ENCODE results near the gene GRM4.

Gene GRM4

GRCh38 chr6:34032856-34033255 is 113.0 kb downstream of the GRM4 start:
- no peaks in the 10 kb centered on the region for H3K9me3 Mint-ChIP-seq
- no peaks in the 10 kb centered on the region for H3K36me3 Mint-ChIP-seq (ENCODE audit: low read depth)
- H3K27me3 Mint-ChIP-seq: no peaks in the 10 kb centered on the region
- no peak overlapping the region for H3K4me3 Mint-ChIP-seq
- no peak overlapping the region for H3K27ac Mint-ChIP-seq
- no peaks in the 10 kb centered on the region for H3K4me1 Mint-ChIP-seq (ENCODE audit: low read depth)

DNA sequence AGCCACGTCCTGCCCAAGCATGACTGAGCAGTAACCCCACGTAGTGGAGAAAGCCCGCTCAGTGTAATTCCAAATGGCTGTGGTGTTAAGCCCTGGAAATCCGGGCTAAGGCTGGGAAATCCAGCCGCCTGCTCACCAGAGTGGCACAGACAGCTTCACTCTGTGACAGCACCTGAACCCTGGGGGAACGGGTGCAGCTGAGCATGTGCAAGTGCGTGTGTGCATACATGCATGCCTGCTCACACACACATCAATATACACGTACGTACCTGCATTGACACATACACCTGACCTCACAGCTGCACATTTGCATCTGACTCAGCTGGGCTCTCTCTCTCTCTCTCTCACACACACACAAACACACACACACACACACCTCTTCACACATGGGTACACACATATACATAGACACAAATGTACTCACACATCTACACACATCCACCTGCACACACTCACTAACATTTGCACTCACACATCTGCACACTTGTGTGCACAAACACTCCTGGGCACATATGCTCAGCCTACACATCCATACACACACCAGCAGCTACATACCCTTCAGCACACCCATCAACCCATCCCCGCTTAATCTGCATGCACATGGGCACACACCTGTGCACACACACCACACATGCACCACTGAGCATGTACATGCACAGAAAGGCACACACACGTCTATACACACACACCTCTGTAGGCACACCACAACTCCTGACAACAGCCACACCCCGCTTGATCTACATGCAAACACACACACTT is 114.1 kb downstream of the GRM4 start:
- no peaks in the 10 kb centered on the region for H3K4me1 Mint-ChIP-seq (ENCODE audit: low read depth)
- H3K9me3 Mint-ChIP-seq: no peaks in the 10 kb centered on the region
- no peak overlapping the region for H3K4me3 Mint-ChIP-seq
- H3K27me3 Mint-ChIP-seq: no peaks in the 10 kb centered on the region
- H3K36me3 Mint-ChIP-seq (ENCODE audit: low read depth): no peaks in the 10 kb centered on the region
- no peak overlapping the region for H3K27ac Mint-ChIP-seq

- H3K4me1 Mint-ChIP-seq (ENCODE audit: low read depth): no peaks in the 10 kb centered on the region
- no peak overlapping the region for H3K4me3 Mint-ChIP-seq
- no peaks in the 10 kb centered on the region for H3K27me3 Mint-ChIP-seq
- no peak overlapping the region for H3K27ac Mint-ChIP-seq
- no peaks in the 10 kb centered on the region for H3K36me3 Mint-ChIP-seq (ENCODE audit: low read depth)
- H3K9me3 Mint-ChIP-seq: no peaks in the 10 kb centered on the region
Measured at GRCh38 chr6:34030831-34031624, 114.9 kb downstream of the GRM4 start.

DNA sequence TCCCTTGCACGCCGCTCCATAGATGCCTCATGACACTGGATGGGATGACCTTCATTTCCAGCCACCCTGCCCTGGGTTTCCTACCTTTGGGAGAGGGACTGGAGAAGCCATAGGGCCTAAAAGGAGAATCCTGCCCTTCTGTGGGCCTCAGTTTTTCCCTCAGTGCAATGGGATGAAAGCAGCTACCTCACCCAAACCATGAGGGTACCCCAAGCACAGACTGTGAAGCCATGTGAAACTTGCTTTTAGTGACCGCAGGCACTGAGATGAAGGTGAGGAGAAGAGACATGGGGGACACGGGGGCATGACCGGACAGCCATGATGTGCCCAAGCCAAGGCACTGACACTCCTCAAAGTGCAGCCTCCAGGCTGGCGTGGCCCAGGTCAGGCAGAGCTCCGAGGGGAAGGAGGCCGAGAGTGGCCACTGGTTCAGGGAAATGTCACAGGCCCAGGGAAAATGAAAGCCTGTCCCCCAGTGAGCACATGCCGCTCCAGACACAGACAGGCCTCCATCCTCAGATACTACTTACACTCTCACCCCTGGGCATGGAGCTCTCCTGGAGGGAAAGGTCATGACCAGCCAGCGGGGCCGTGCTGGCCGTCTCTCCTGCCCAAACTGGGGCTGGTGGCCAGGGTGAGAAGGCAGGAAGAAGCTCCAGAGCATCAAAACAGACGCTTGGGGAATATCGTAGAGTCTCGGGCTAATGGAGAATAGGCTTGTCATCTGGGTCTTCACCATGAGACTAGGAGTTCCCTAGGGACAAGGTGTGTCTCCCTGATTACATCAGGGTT is 116.2 kb downstream of the GRM4 start:
- H3K27ac Mint-ChIP-seq: no peak overlapping the region
- no peaks in the 10 kb centered on the region for H3K9me3 Mint-ChIP-seq
- H3K4me1 Mint-ChIP-seq (ENCODE audit: low read depth): no peaks in the 10 kb centered on the region
- no peaks in the 10 kb centered on the region for H3K27me3 Mint-ChIP-seq
- no peak overlapping the region for H3K4me3 Mint-ChIP-seq
- H3K36me3 Mint-ChIP-seq (ENCODE audit: low read depth): no peaks in the 10 kb centered on the region

DNA sequence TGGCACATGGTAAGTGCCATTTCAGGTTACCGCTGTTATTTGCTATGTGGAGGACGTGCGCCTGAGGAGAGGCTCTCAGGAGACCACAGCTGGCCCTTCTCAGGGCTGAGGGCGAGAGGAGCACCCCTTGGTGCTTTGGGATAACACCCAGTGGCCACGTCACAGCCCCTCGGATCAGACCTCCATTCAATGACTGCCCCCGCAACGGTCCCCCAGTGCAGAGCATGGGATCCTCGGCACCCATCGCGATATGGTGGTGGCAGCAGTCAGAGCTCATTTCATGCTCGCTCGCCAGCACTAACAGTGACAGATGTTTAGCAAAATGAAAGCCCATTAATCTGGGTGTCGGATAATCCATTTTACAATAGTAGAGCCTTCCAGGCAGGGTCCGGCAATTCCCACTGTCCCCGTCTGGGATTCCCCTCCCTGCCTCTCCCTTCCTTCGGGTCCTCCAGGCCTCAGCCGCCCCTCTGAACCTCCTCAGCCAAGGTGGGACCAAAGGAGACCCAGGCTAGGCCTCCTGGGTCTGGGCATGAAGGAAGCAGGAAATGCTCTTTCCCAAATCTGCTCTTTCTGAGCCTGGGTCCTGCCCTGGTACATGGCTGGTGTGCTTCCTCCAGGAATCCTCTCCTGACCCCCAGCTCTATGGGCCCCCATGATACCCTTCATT is 117.1 kb downstream of the GRM4 start:
- Mint-ChIP-seq H3K4me1 (ENCODE audit: low read depth) (no peaks in the 10 kb centered on the region), H3K27me3 (no peaks in the 10 kb centered on the region), H3K9me3 (no peaks in the 10 kb centered on the region), H3K36me3 (ENCODE audit: low read depth) (no peaks in the 10 kb centered on the region), H3K27ac (no peak overlapping the region), H3K4me3 (no peak overlapping the region)

DNA sequence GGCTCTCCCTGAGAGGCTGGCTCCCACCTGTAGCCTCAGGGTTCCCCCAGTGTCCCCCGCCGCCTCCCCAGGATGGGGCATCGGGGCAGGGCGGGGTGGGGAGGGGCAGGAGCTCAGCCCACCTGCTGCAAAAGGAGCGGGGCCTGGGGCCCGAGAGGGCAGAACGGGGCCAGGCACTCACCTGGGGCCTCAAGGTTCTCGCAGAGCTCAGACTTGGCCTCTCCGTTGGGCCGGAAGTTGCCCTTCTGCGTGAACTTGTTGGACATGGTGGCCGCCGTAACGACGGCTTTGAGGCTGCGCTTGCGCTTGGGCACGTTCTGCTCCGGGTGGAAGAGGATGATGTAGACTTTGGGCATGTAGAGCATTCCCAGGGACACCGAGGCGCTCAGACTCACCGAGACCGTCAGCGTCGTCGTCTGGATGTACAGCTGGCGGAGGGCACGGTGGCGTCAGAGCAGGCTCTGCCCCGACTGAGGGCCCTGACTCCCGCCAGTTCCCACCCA is 117.9 kb downstream of the GRM4 start:
- H3K27ac Mint-ChIP-seq: no peak overlapping the region

DNA sequence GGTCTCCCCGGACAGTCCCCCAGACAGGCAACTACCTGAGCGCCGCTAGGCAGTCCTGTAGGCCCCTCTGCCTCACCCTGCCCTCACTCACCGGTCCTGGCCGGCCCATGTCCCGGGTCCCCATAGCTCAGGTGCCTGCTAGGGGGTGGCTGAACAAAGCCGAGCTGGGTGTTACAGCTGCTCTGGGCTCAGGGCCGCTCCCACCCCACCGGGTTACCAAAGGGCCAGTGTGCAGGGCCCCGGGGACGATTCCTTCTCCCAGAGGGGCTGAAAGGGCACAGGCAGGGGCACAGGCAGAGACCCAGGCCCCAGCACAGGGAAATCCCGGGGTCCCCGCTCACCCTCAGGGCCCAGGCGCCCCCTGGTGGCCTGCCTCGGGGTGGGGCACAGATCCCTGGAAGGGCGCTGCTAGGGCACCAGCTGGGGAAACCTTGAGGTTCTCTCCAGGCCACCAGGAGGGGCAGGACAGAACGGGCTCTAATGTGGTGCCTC is 118.4 kb downstream of the GRM4 start:
- Mint-ChIP-seq H3K36me3 (ENCODE audit: low read depth) (no peaks in the 10 kb centered on the region), H3K4me1 (ENCODE audit: low read depth) (no peaks in the 10 kb centered on the region), H3K4me3 (no peak overlapping the region), H3K27me3 (no peaks in the 10 kb centered on the region), H3K9me3 (no peaks in the 10 kb centered on the region), H3K27ac (no peak overlapping the region)

More for the DNA sequence above, 117.9 kb downstream of the GRM4 start:
- no peaks in the 10 kb centered on the region for H3K36me3 Mint-ChIP-seq (ENCODE audit: low read depth)
- H3K4me1 Mint-ChIP-seq (ENCODE audit: low read depth): no peaks in the 10 kb centered on the region
- H3K4me3 Mint-ChIP-seq: no peak overlapping the region
- H3K9me3 Mint-ChIP-seq: no peaks in the 10 kb centered on the region
- no peaks in the 10 kb centered on the region for H3K27me3 Mint-ChIP-seq

GRCh38 chr6:34025861-34026260 is 120.0 kb downstream of the GRM4 start:
- H3K9me3 Mint-ChIP-seq: no peaks in the 10 kb centered on the region
- H3K4me3 Mint-ChIP-seq: no peak overlapping the region
- no peaks in the 10 kb centered on the region for H3K27me3 Mint-ChIP-seq
- H3K27ac Mint-ChIP-seq: no peak overlapping the region
- no peaks in the 10 kb centered on the region for H3K4me1 Mint-ChIP-seq (ENCODE audit: low read depth)
- no peaks in the 10 kb centered on the region for H3K36me3 Mint-ChIP-seq (ENCODE audit: low read depth)

DNA sequence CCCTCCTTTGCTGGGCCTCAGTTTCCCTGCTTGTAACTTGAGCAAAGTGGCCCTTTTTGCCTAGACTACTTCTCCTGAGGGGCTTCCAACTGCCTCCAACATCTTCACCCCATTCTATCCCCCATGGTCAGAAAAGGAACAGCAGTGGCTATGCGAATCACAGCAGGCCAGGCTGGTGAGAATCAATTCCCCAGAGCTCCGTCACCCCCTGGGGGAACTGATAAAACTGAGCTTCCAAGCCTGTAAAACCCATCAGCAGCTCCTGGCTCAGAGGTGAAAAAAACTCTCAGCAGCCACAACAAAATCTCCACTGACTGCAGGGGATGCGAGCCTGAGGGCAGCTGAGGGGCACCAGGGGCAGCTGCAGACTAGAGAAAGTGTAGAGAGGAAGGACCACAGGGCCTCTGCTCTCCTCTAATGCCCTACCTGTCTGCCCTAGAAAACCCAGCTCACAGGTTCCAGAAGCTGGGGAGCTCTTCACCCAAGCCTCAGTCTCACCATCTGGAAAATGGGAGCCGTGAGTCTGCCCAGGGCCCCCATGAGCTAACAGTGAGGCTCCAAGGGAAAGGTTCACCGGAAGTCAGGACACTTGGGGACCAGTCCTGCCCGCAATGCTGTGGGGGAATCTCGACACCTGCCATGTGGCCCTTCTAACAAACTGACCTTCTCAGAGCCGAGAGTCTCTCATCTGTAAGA is 120.6 kb downstream of the GRM4 start:
- no peak overlapping the region for H3K4me3 Mint-ChIP-seq
- H3K9me3 Mint-ChIP-seq: no peaks in the 10 kb centered on the region
- no peaks in the 10 kb centered on the region for H3K27me3 Mint-ChIP-seq
- H3K4me1 Mint-ChIP-seq (ENCODE audit: low read depth): no peaks in the 10 kb centered on the region
- H3K27ac Mint-ChIP-seq: no peak overlapping the region
- H3K36me3 Mint-ChIP-seq (ENCODE audit: low read depth): no peaks in the 10 kb centered on the region

DNA sequence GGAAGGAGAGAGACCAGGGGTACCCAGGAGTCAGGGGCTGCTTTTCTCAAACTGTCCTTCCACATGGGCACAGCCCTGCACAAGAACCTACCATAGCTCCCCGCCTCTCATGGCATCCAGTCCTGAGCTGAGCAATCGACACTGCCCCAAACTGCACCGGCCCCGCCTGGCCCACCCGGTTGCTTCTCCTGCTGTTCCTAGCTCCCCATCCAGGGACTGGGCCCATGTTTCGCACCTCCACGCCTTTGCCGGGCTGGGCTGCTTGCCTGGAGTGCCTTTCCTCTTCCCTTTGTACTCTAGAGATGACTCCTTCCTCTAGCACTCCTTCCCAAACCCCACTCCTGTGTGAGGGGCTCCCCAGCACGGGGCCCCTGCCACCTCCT is 123.0 kb downstream of the GRM4 start:
- H3K27ac Mint-ChIP-seq: no peak overlapping the region
- H3K27me3 Mint-ChIP-seq: no peaks in the 10 kb centered on the region
- no peaks in the 10 kb centered on the region for H3K9me3 Mint-ChIP-seq
- H3K36me3 Mint-ChIP-seq (ENCODE audit: low read depth): no peaks in the 10 kb centered on the region
- H3K4me3 Mint-ChIP-seq: no peak overlapping the region
- H3K4me1 Mint-ChIP-seq (ENCODE audit: low read depth): no peaks in the 10 kb centered on the region

- Mint-ChIP-seq H3K36me3 (ENCODE audit: low read depth) (no peaks in the 10 kb centered on the region), H3K27ac (no peak overlapping the region), H3K4me3 (no peak overlapping the region), H3K27me3 (no peaks in the 10 kb centered on the region), H3K9me3 (no peaks in the 10 kb centered on the region), H3K4me1 (ENCODE audit: low read depth) (no peaks in the 10 kb centered on the region)
Measured at GRCh38 chr6:34022250-34022872, 123.5 kb downstream of the GRM4 start.

GRCh38 chr6:34021554-34022190 is 124.2 kb downstream of the GRM4 start:
- no peaks in the 10 kb centered on the region for H3K27me3 Mint-ChIP-seq
- no peaks in the 10 kb centered on the region for H3K4me1 Mint-ChIP-seq (ENCODE audit: low read depth)
- H3K4me3 Mint-ChIP-seq: no peak overlapping the region
- H3K27ac Mint-ChIP-seq: no peak overlapping the region
- H3K9me3 Mint-ChIP-seq: no peaks in the 10 kb centered on the region
- H3K36me3 Mint-ChIP-seq (ENCODE audit: low read depth): no peaks in the 10 kb centered on the region

DNA sequence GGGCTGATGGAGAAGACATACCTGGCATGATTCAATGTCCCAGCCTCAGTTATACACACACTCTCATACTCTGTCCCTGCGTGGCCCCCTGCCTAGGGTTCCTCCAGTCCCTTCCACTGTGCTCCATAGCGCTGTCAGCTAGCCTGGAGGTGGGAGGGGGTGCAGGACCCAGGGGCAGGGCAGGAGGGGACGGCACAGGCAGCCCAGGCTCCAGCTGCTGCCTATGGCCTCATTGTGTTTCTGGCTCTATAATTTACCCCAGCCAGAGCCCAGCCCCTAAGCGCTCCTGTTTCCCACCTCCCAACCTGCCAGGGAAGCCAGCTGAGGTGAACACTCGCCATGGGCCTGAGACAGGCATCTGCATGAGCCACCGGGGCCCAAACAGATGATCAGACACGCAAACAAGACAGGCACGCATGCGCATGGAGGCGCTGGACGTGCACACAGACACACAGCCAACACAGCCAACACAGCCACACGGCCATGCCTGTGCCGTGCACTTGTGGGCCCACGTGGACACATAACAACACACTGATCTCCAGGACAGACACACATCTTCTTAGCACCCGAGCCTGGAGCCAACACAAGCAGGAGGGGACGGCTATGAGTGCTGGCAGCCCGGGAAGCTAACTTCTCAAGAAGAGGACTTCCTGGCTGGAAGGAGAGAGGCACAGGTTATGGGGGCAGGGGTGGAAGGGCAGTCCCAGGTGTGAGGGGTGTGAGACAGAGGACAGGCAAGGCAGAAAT is 124.9 kb downstream of the GRM4 start:
- Mint-ChIP-seq H3K27ac (no peak overlapping the region), H3K9me3 (no peaks in the 10 kb centered on the region), H3K4me3 (no peak overlapping the region), H3K4me1 (ENCODE audit: low read depth) (no peaks in the 10 kb centered on the region), H3K36me3 (ENCODE audit: low read depth) (no peaks in the 10 kb centered on the region), H3K27me3 (no peaks in the 10 kb centered on the region)

Data from stimulated activated naive CD8-positive, alpha-beta T cell treated with anti-CD3 and anti-CD28 coated beads, Interleukin-15, Interleukin-2, amounts not matched to agents 100 ng/mL and 50 ng/mL, for 24 hours (primary cell).